ENCODE measurements around the gene DRC3. TPM values are rescaled to one million over a fixed set of nuclear protein-coding genes. Genes with fewer than 3 reads are reported as not detected.

DRC3 gene
- total RNA-seq, 1 experiment from 2014 or later: 1.0 TPM

DNA sequence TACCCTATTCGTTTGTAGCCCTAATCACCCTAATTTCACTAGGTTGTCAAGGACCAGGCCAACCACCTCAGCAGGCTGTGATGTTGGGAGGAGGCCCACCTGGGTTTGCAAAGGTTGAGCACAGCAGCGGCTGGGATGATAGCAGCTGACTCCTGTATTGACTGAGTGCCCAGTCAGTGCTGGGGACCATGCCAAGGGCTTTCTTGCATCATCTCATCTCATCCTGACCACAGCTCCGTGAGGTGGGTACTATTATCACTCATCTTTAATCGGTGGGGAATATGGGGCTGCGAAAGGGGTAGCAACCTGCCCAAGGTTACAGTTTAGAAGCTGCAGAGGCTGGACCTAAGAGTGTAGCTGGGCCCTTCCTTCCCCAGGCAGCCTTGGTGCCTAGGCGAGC, 54.6 kb downstream of the DRC3 start:
- peaks cover 25% of the 10 kb centered on the region for H3K4me1 ChIP-seq (ENCODE audit: insufficient read depth, low read length, poor library complexity, severe bottlenecking)
- TF ChIP-seq, protein P1, sequence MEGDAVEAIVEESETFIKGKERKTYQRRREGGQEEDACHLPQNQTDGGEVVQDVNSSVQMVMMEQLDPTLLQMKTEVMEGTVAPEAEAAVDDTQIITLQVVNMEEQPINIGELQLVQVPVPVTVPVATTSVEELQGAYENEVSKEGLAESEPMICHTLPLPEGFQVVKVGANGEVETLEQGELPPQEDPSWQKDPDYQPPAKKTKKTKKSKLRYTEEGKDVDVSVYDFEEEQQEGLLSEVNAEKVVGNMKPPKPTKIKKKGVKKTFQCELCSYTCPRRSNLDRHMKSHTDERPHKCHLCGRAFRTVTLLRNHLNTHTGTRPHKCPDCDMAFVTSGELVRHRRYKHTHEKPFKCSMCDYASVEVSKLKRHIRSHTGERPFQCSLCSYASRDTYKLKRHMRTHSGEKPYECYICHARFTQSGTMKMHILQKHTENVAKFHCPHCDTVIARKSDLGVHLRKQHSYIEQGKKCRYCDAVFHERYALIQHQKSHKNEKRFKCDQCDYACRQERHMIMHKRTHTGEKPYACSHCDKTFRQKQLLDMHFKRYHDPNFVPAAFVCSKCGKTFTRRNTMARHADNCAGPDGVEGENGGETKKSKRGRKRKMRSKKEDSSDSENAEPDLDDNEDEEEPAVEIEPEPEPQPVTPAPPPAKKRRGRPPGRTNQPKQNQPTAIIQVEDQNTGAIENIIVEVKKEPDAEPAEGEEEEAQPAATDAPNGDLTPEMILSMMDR (conservative IDR thresholded peaks at IDR 0.05; ENCODE audit: low read depth, low read length): no peak
- no peak for TF ChIP-seq EZH2 (IDR thresholded peaks at IDR 0.05; ENCODE audit: borderline replicate concordance, low read depth, low read length, poor library complexity, severe bottlenecking)
- intact Hi-C loops (cut with micrococcal nuclease; ENCODE audit: unreplicated experiment): no loop called here
- H3K36me3 ChIP-seq (ENCODE audit: insufficient read depth, low read length, poor library complexity, severe bottlenecking): no peaks in the 10 kb centered on the region
- DNase-seq (ENCODE audit: low spot score): no peak
- H3K4me3 ChIP-seq (ENCODE audit: low read depth, low read length, poor library complexity, severe bottlenecking): no peak overlapping the region
- H3K27ac ChIP-seq (ENCODE audit: low read depth, low read length, poor library complexity, severe bottlenecking): no peak overlapping the region
- H3K9me3 ChIP-seq (ENCODE audit: low read depth, low read length, poor library complexity, severe bottlenecking): no peaks in the 10 kb centered on the region
- ChIA-PET CTCF (interaction anchor here (0.6 kb wide), 1 partner anchor 273 kb away, joined by 11 read pairs; no protein-coding TSS in a partner anchor), POLR2A (ENCODE audit: low non-redundant PET) (no interaction called here)
- no peaks in the 10 kb centered on the region for H3K27me3 ChIP-seq (replicated peaks; ENCODE audit: insufficient read depth, low read depth, low read length, poor library complexity)
- no TSS peak for BruUV-seq (replicated peaks)

GRCh38 chr17:18028114-18028951, 55.7 kb downstream of the DRC3 start:
- no peak overlapping the region for H3K27ac ChIP-seq (ENCODE audit: low read depth, low read length, poor library complexity, severe bottlenecking)
- ChIA-PET POLR2A (ENCODE audit: low non-redundant PET) (no interaction called here), CTCF (interaction anchor here (0.6 kb wide), 1 partner anchor 37 kb away, joined by 4 read pairs; no protein-coding TSS in a partner anchor)
- H3K9me3 ChIP-seq (ENCODE audit: low read depth, low read length, poor library complexity, severe bottlenecking): no peaks in the 10 kb centered on the region
- no peak overlapping the region for H3K4me3 ChIP-seq (ENCODE audit: low read depth, low read length, poor library complexity, severe bottlenecking)
- intact Hi-C loops (cut with micrococcal nuclease; ENCODE audit: unreplicated experiment): no loop called here
- H3K36me3 ChIP-seq (ENCODE audit: insufficient read depth, low read length, poor library complexity, severe bottlenecking): no peaks in the 10 kb centered on the region
- peaks cover 25% of the 10 kb centered on the region for H3K4me1 ChIP-seq (ENCODE audit: insufficient read depth, low read length, poor library complexity, severe bottlenecking)
- no peak for DNase-seq (ENCODE audit: low spot score)
- no TSS peak for BruUV-seq (replicated peaks)
- H3K27me3 ChIP-seq (replicated peaks; ENCODE audit: insufficient read depth, low read depth, low read length, poor library complexity): no peaks in the 10 kb centered on the region
- no peak for TF ChIP-seq EZH2 (IDR thresholded peaks at IDR 0.05; ENCODE audit: borderline replicate concordance, low read depth, low read length, poor library complexity, severe bottlenecking)
- TF ChIP-seq, protein P1 (conservative IDR thresholded peaks at IDR 0.05; ENCODE audit: low read depth, low read length): no peak

GRCh38 chr17:18028952-18029540, 56.4 kb downstream of the DRC3 start:
- ChIA-PET CTCF (interaction anchor here (0.6 kb wide), 1 partner anchor 142 kb away, joined by 4 read pairs; no protein-coding TSS in a partner anchor), POLR2A (ENCODE audit: low non-redundant PET) (no interaction called here)
- peak; percentile 9 for DNase-seq (ENCODE audit: low spot score)
- H3K4me1 ChIP-seq (ENCODE audit: insufficient read depth, low read length, poor library complexity, severe bottlenecking): peaks cover 25% of the 10 kb centered on the region
- no peaks in the 10 kb centered on the region for H3K27me3 ChIP-seq (replicated peaks; ENCODE audit: insufficient read depth, low read depth, low read length, poor library complexity)
- no peak overlapping the region for H3K27ac ChIP-seq (ENCODE audit: low read depth, low read length, poor library complexity, severe bottlenecking)
- no peak for TF ChIP-seq EZH2 (IDR thresholded peaks at IDR 0.05; ENCODE audit: borderline replicate concordance, low read depth, low read length, poor library complexity, severe bottlenecking)
- TF ChIP-seq, protein P1 (conservative IDR thresholded peaks at IDR 0.05; ENCODE audit: low read depth, low read length): no peak
- no TSS peak for BruUV-seq (replicated peaks)
- no peaks in the 10 kb centered on the region for H3K36me3 ChIP-seq (ENCODE audit: insufficient read depth, low read length, poor library complexity, severe bottlenecking)
- intact Hi-C loops (cut with micrococcal nuclease; ENCODE audit: unreplicated experiment): no loop called here
- H3K9me3 ChIP-seq (ENCODE audit: low read depth, low read length, poor library complexity, severe bottlenecking): no peaks in the 10 kb centered on the region
- no peak overlapping the region for H3K4me3 ChIP-seq (ENCODE audit: low read depth, low read length, poor library complexity, severe bottlenecking)
